ENCODE data around the gene INHA.

DNA sequence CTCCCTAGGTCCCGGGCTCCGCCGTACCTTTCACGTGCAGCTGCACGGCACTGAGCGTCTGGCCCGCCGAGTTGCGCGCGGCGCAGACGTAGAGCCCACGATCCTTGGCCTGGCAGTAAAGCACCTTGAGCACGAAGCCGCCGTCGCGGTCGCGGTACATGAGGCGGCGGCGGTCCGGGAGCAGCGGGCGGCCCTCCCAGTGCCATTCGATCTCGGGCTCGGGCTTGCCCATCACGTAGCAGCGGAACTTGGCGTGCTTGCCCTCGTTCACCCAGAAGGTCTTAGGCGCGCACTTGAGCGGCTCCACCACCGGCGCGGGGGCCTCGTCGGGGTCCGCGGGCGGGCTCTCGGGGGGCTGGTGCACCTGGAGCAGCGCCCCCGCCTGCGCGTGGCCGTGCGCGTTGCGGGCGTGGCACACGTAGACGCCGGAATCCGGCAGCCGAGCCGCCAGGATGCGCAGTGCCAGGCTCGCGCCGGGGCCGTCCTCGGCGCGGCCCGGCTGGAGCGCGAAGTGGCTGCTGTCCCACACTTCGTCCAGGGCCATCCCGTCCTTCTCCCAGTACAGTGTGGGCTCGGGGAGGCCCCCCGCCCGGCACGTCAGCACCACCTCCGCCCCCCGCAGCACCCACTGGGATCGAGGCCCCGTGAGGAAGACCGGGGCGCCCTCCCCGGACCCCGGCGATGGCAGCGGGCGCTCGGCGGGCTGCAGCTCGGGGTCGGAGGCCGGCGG lies 1.8 kb upstream of the INHA start:
- no peak for TF ChIP-seq ATF3 (IDR thresholded peaks at IDR 0.05)
- TF ChIP-seq, protein P1, sequence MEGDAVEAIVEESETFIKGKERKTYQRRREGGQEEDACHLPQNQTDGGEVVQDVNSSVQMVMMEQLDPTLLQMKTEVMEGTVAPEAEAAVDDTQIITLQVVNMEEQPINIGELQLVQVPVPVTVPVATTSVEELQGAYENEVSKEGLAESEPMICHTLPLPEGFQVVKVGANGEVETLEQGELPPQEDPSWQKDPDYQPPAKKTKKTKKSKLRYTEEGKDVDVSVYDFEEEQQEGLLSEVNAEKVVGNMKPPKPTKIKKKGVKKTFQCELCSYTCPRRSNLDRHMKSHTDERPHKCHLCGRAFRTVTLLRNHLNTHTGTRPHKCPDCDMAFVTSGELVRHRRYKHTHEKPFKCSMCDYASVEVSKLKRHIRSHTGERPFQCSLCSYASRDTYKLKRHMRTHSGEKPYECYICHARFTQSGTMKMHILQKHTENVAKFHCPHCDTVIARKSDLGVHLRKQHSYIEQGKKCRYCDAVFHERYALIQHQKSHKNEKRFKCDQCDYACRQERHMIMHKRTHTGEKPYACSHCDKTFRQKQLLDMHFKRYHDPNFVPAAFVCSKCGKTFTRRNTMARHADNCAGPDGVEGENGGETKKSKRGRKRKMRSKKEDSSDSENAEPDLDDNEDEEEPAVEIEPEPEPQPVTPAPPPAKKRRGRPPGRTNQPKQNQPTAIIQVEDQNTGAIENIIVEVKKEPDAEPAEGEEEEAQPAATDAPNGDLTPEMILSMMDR (IDR thresholded peaks at IDR 0.05; ENCODE audit: low read depth, low read length, missing input control), result no peak
- TF ChIP-seq RXRA (IDR thresholded peaks at IDR 0.05), result no peak
- TF ChIP-seq JUND (IDR thresholded peaks at IDR 0.05), result no peak
- TF ChIP-seq, protein P2, sequence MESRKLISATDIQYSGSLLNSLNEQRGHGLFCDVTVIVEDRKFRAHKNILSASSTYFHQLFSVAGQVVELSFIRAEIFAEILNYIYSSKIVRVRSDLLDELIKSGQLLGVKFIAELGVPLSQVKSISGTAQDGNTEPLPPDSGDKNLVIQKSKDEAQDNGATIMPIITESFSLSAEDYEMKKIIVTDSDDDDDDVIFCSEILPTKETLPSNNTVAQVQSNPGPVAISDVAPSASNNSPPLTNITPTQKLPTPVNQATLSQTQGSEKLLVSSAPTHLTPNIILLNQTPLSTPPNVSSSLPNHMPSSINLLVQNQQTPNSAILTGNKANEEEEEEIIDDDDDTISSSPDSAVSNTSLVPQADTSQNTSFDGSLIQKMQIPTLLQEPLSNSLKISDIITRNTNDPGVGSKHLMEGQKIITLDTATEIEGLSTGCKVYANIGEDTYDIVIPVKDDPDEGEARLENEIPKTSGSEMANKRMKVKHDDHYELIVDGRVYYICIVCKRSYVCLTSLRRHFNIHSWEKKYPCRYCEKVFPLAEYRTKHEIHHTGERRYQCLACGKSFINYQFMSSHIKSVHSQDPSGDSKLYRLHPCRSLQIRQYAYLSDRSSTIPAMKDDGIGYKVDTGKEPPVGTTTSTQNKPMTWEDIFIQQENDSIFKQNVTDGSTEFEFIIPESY (IDR thresholded peaks at IDR 0.05), result no peak
- TF ChIP-seq, protein P3, sequence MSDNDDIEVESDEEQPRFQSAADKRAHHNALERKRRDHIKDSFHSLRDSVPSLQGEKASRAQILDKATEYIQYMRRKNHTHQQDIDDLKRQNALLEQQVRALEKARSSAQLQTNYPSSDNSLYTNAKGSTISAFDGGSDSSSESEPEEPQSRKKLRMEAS (IDR thresholded peaks at IDR 0.05), result no peak
- TF ChIP-seq RAD21 (IDR thresholded peaks at IDR 0.05), result no peak
- TF ChIP-seq, protein P4, sequence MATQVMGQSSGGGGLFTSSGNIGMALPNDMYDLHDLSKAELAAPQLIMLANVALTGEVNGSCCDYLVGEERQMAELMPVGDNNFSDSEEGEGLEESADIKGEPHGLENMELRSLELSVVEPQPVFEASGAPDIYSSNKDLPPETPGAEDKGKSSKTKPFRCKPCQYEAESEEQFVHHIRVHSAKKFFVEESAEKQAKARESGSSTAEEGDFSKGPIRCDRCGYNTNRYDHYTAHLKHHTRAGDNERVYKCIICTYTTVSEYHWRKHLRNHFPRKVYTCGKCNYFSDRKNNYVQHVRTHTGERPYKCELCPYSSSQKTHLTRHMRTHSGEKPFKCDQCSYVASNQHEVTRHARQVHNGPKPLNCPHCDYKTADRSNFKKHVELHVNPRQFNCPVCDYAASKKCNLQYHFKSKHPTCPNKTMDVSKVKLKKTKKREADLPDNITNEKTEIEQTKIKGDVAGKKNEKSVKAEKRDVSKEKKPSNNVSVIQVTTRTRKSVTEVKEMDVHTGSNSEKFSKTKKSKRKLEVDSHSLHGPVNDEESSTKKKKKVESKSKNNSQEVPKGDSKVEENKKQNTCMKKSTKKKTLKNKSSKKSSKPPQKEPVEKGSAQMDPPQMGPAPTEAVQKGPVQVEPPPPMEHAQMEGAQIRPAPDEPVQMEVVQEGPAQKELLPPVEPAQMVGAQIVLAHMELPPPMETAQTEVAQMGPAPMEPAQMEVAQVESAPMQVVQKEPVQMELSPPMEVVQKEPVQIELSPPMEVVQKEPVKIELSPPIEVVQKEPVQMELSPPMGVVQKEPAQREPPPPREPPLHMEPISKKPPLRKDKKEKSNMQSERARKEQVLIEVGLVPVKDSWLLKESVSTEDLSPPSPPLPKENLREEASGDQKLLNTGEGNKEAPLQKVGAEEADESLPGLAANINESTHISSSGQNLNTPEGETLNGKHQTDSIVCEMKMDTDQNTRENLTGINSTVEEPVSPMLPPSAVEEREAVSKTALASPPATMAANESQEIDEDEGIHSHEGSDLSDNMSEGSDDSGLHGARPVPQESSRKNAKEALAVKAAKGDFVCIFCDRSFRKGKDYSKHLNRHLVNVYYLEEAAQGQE (IDR thresholded peaks at IDR 0.05), result no peak
- TF ChIP-seq YY1 (IDR thresholded peaks at IDR 0.05), result no peak
- no peak for TF ChIP-seq SP1 (IDR thresholded peaks at IDR 0.05)
- no peak for TF ChIP-seq NR2F2 (IDR thresholded peaks at IDR 0.05)
- TF ChIP-seq EGR1 (IDR thresholded peaks at IDR 0.05; ENCODE audit: low read depth in 2 of 2), result no peak
- TF ChIP-seq TAF1 (conservative IDR thresholded peaks at IDR 0.05), result no peak
- no peak for TF ChIP-seq GABPA (IDR thresholded peaks at IDR 0.05 in 1 of 2, conservative IDR thresholded peaks at IDR 0.05 in 1 of 2)
